Measurements from ENCODE around the gene CXCL8. TPM values are rescaled to one million over a fixed set of nuclear protein-coding genes. Genes with fewer than 3 reads are reported as not detected.
A peak's percentile ranks its signal among the peaks of the same experiment; 100 is the strongest.

The CXCL8 gene
- polyA plus RNA-seq, 1 of the 3 experiments (the other 2 are of a cell fraction) = 6.0 TPM

- H3K27me3 ChIP-seq (ENCODE audit: insufficient read depth) = no peaks in the 10 kb centered on the region
- peak overlapping the region; percentile 47 to 98; a peak in 3 of 4 replicates for H3K27ac ChIP-seq (ENCODE audit: low read depth in 2 of 2, low read length in 1 of 2)
- H3F3A ChIP-seq (replicated peaks; ENCODE audit: insufficient read depth) = peaks cover 57% of the 10 kb centered on the region
- H2AFZ ChIP-seq (ENCODE audit: low read depth) = 0 out of 2 replicates have a peak overlapping the region, but pooled peaks have one; percentile 19
- no peaks in the 10 kb centered on the region for H4K20me1 ChIP-seq (ENCODE audit: insufficient read depth)
- WGBS (ENCODE audit: low lambda C conversion rate) = 10% methylated on average over 9 of the region's 9 CpGs
- ChIA-PET CTCF (no interaction called here), POLR2A (no interaction called here)
- no peaks in the 10 kb centered on the region for H3K9me3 ChIP-seq
- H3K9ac ChIP-seq = peak overlapping the region; percentile 66; the same call in 1 of the 2 replicates
- H3K79me2 ChIP-seq (ENCODE audit: insufficient read depth) = no peaks in the 10 kb centered on the region
- no peak overlapping the region; a peak in 1 of 4 replicates for H3K4me3 ChIP-seq (ENCODE audit: low read depth in 2 of 2, low read length in 1 of 2)
- H3K36me3 ChIP-seq (replicated peaks in 1 of 2; ENCODE audit: control insufficient read depth in 1 of 2, insufficient read depth in 2 of 2, low read length in 1 of 2) = no peaks in the 10 kb centered on the region
- H3K4me2 ChIP-seq = peak overlapping the region; percentile 62
- no peak for DNase-seq
- H3K9me2 ChIP-seq = no peaks in the 10 kb centered on the region
- H3K4me1 ChIP-seq (ENCODE audit: control insufficient read depth in 1 of 2, insufficient read depth in 2 of 2, low read depth in 1 of 2, low read length in 1 of 2) = peaks cover 0 to 38% of the 10 kb centered on the region in 2 experiments; a peak in 3 of 4 replicates
- no peak for TF ChIP-seq IRF3 (IDR thresholded peaks at IDR 0.05; ENCODE audit: low read depth, low read length)
- TF ChIP-seq RXRA (IDR thresholded peaks at IDR 0.05; ENCODE audit: borderline replicate concordance, low read depth) = peak; percentile 94
- no peak for TF ChIP-seq EZH2phosphoT487 (IDR thresholded peaks at IDR 0.05; ENCODE audit: borderline replicate concordance, low read depth)
- peak; percentile 93 for TF ChIP-seq JUND (IDR thresholded peaks at IDR 0.05)
- no peak for TF ChIP-seq CTCF (IDR thresholded peaks at IDR 0.05)
- TF ChIP-seq TCF12 (IDR thresholded peaks at IDR 0.05) = peak; percentile 97
- TF ChIP-seq POLR2AphosphoS5 (IDR thresholded peaks at IDR 0.05; ENCODE audit: low read depth, low read length) = peak; percentile 76; the same call in 1 of the 2 replicates
- peak; percentile 82 for TF ChIP-seq TEAD4 (IDR thresholded peaks at IDR 0.05; ENCODE audit: borderline replicate concordance, insufficient read depth)
- TF ChIP-seq SIN3A (IDR thresholded peaks at IDR 0.05; ENCODE audit: borderline replicate concordance, low read depth, low read length) = peak; percentile 89; the same call in 1 of the 2 replicates
- peak; percentile 54; the same call in 1 of the 2 replicates for TF ChIP-seq MEF2A (IDR thresholded peaks at IDR 0.05; ENCODE audit: borderline replicate concordance, low read depth)
- 0 out of 2 replicates have a peak, but pooled peaks have one; percentile 55 for TF ChIP-seq REST (IDR thresholded peaks at IDR 0.05; ENCODE audit: low read depth, low read length)
- TF ChIP-seq NRF1 (IDR thresholded peaks at IDR 0.05; ENCODE audit: low read depth, low read length) = no peak
- TF ChIP-seq ZBTB33 (IDR thresholded peaks at IDR 0.05; ENCODE audit: borderline replicate concordance, low read depth) = peak; percentile 88; the same call in 1 of the 2 replicates
- no peak for TF ChIP-seq MXI1 (IDR thresholded peaks at IDR 0.05; ENCODE audit: low read depth, low read length)
- peak; percentile 97 for TF ChIP-seq FOSL2 (IDR thresholded peaks at IDR 0.05; ENCODE audit: borderline replicate concordance, low read depth)
- TF ChIP-seq USF1 (IDR thresholded peaks at IDR 0.05; ENCODE audit: borderline replicate concordance, low read depth) = peak; percentile 42; the same call in 1 of the 2 replicates
- peak; percentile 96 for TF ChIP-seq PBX3 (IDR thresholded peaks at IDR 0.05)
- peak; percentile 96 for TF ChIP-seq NFIC (IDR thresholded peaks at IDR 0.05; ENCODE audit: borderline replicate concordance)
- peak; percentile 43; the same call in 1 of the 2 replicates for TF ChIP-seq TAF1 (IDR thresholded peaks at IDR 0.05; ENCODE audit: borderline replicate concordance, low read depth, low read length)
- TF ChIP-seq EP300 (IDR thresholded peaks at IDR 0.05; ENCODE audit: borderline replicate concordance in 1 of 2, low read depth in 1 of 2, low read length in 1 of 2) = peak in 1 of 2 experiments; percentile 93; a peak in 1 of 4 replicates
Measured at GRCh38 chr4:73704314-73705055, 35.9 kb upstream of the CXCL8 start.
